ACC112 (cell line): ENCODE results near the gene CDC42BPA.

Experiments
- H2AFZ ChIP-seq: fragments of 200-600 bp; sonication (generic); one replicate; pipeline ENCODE4 v1.6.0; 2017; ENCODE audit warnings: antibody characterized with exemption, low read length; ENCODE audit not compliant: unreplicated experiment
- H3K27ac ChIP-seq: fragments of 200-600 bp; sonication (generic); 2 replicates; pipeline ENCODE4 v1.5.1; 2014; ENCODE audit warnings: low read depth, mild to moderate bottlenecking, antibody characterized with exemption, low read length, moderate library complexity
- H3K27me3 ChIP-seq: fragments of 200-600 bp; sonication (generic); 2 replicates; pipeline ENCODE4 v1.6.1; 2014; ENCODE audit warnings: mild to moderate bottlenecking, antibody characterized with exemption, low read length, moderate library complexity, mixed read lengths; ENCODE audit not compliant: insufficient read depth
- H3K36me3 ChIP-seq: fragments of 200-600 bp; sonication (generic); 2 replicates; pipeline ENCODE4 v1.6.1; 2016; ENCODE audit warnings: mild to moderate bottlenecking, antibody characterized with exemption, low read length, moderate library complexity, mixed read lengths; ENCODE audit not compliant: insufficient read depth
- H3K4me1 ChIP-seq: fragments of 200-600 bp; sonication (generic); one replicate; pipeline ENCODE4 v1.6.1; 2016; ENCODE audit warnings: low read length, mixed read lengths; ENCODE audit not compliant: insufficient read depth, unreplicated experiment, control insufficient read depth
- H3K4me3 ChIP-seq: fragments of 200-600 bp; sonication (generic); 2 replicates; pipeline ENCODE4 v1.5.1; 2014; ENCODE audit warnings: mild to moderate bottlenecking, low read depth, low read length
- H3K79me2 ChIP-seq: fragments of 200-600 bp; sonication (generic); one replicate; pipeline ENCODE4 v1.6.0; 2016; ENCODE audit warnings: low read length; ENCODE audit not compliant: control insufficient read depth, unreplicated experiment, insufficient read depth

CDC42BPA gene

DNA sequence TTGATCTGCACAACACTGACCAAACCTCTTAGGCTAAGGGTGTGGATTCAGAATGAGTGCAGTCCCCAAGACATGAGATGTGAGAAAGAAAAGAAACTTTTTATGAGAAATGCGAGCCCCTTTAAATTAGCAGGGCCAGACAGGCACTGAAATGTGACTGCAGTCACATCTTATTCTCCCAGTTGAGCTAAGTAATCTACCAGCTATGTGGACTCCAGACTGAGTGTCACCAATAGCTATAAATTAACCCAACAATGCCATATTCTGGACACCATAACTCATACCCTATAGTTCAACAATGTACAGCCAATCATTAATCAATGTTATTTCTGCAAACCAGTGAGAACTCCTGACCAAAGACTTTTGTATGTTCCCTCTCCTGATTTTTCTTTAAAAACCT lies 225.0 kb downstream of the CDC42BPA start:
- Histone ChIP-seq H3K27me3 (no peaks in the 10 kb centered on the region), H3K27ac (no peak overlapping the region), H2AFZ (no peak overlapping the region), H3K36me3 (peaks cover 13% of the 10 kb centered on the region), H3K79me2 (no peaks in the 10 kb centered on the region), H3K4me3 (no peak overlapping the region), H3K4me1 (no peaks in the 10 kb centered on the region)

DNA sequence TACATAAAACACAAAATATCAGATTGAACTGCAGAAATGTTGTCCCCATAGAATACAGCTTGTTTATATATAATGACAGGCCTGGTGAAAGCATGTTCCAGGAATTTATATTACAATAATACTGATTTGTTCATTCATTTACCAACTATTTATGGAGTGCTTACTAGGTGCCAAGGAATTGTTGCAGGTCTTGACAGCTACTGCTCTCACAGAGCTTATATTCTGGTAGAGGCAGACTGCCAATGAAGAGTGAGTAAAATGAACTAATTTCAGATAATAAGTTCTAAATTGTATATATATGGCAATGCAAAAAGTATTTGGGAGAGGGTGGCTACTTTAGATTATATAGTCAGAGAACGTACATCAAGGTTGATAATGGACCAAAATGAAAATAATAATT lies 226.2 kb downstream of the CDC42BPA start:
- Histone ChIP-seq H3K27me3 (no peaks in the 10 kb centered on the region), H3K79me2 (no peaks in the 10 kb centered on the region), H2AFZ (no peak overlapping the region), H3K4me1 (no peaks in the 10 kb centered on the region), H3K4me3 (no peak overlapping the region), H3K27ac (no peak overlapping the region), H3K36me3 (peaks cover 13% of the 10 kb centered on the region)

DNA sequence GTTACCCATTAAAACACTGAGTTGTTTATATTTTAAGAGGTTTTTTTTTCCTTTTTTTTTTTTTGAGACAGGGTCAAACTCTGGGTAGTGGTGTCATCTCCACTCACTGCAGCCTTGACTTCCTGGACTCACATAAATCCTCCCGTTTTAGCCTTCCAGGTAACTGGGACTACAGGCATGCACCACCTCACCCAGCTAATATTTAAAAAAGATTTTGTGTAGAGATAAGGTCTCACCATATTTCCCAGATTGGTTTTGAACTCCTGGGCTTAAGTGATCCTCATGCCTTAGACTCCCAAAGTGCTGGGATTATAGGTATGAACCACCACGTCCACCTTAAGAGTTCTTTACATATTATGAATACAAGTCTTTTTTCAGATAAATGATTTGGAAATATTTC lies 231.7 kb downstream of the CDC42BPA start:
- peaks cover 38% of the 10 kb centered on the region for H3K36me3 ChIP-seq
- no peaks in the 10 kb centered on the region for H3K79me2 ChIP-seq
- H3K4me1 ChIP-seq = no peaks in the 10 kb centered on the region
- no peak overlapping the region for H2AFZ ChIP-seq
- no peaks in the 10 kb centered on the region for H3K27me3 ChIP-seq
- H3K27ac ChIP-seq = no peak overlapping the region
- H3K4me3 ChIP-seq = no peak overlapping the region

DNA sequence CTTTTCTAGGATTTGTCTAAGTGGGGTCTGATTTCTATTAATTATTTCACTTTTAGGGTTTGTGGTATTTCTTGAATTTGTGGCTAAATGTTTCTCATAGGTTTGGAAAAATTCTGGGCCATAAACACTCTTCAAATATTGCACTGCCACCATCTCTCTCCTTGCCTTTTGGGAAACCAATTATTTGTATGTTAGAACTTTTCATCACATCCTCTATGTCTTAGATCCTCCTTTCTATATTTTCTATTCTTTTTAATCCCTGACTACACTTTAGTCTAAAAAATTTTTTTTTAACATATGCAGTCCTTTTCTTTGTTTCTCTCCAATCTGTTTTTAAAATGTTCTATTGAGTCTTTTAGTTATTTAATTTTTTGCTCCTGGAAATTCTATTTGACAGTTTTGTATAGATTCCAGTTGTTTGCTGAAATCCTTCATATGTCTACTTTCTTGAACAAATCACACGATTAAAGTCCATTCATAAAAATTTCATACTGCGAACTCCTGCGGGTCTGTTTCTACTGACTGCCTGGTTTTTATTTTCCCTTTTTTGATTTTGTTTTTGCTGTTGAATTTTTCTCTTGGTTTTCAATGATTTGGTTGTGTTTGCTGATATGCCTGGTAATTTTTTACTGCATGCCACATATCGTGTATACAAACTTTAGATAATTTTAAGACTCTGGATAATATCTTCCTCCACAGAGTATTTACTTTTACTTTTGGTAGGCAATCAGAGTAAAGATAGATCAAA lies 235.1 kb downstream of the CDC42BPA start:
- Histone ChIP-seq H3K79me2 (no peaks in the 10 kb centered on the region), H3K36me3 (peaks cover 25% of the 10 kb centered on the region)

DNA sequence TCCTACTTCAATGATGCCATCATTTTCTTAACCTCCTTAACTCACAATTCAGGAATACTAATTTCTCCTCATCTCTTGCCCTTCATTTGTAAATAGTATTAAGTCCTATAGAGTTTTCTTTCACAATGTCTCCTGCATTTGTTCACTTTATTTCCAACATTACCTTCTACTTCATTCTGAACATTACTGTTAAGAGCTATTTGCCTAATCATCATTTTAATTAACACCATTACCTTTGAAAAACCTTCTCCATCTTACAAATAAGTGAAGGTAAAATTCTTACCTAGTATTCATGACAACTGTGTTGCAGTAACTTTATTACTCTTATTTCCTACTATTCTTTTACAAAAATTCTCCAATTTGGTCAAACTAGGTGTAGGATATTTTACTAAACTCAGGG lies 240.5 kb downstream of the CDC42BPA start:
- Histone ChIP-seq H3K27ac (no peak overlapping the region), H3K4me1 (no peaks in the 10 kb centered on the region), H3K27me3 (no peaks in the 10 kb centered on the region), H3K36me3 (no peaks in the 10 kb centered on the region; the same call in 1 of the 2 replicates), H2AFZ (no peak overlapping the region), H3K79me2 (no peaks in the 10 kb centered on the region), H3K4me3 (no peak overlapping the region)

More for the DNA sequence above, 235.1 kb downstream of the CDC42BPA start:
- Histone ChIP-seq H3K4me3 (no peak overlapping the region), H3K27ac (no peak overlapping the region), H3K4me1 (no peaks in the 10 kb centered on the region), H2AFZ (no peak overlapping the region), H3K27me3 (no peaks in the 10 kb centered on the region)

DNA sequence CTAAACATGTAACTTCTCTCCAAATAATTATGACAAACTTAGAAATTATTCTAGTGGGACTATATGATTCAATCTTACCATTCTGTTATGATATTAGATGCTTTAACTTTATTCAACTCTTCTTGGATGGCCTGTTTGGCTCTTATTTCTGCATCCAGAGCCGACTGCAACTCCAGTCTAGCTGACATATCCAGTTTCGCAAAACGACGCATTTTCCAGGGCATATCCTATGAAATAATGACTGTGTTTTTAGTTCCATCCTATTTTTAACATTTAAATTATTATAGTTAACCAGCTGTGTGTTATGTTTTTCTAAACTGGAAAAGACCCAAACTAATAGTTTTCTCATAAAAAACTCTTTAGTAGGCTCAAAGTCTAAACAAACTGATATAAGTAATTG lies 244.5 kb downstream of the CDC42BPA start:
- H3K4me3 ChIP-seq = no peak overlapping the region
- H2AFZ ChIP-seq = no peak overlapping the region
- H3K27ac ChIP-seq = no peak overlapping the region
- H3K36me3 ChIP-seq = peaks cover 10% of the 10 kb centered on the region
- H3K27me3 ChIP-seq = no peaks in the 10 kb centered on the region
- H3K79me2 ChIP-seq = no peaks in the 10 kb centered on the region
- no peaks in the 10 kb centered on the region for H3K4me1 ChIP-seq

DNA sequence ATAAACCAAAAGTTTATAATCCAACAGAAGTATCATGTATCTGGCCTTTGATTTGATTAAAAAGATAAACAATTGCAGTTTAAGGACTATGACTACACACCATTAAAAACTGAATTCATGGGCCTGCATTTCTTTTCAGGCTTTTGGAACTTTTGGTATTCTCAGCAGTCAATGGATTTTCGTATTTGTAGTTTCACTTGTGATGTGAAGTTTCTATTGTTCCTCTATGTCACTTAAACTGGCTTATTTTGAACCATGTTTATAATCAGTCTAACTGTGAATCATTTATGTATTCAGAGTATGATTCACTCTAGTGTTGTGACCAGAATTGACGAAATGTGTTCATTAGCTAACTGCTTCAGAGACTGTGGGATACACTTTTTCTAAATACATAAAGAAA lies 245.3 kb downstream of the CDC42BPA start:
- Histone ChIP-seq H3K27me3 (no peaks in the 10 kb centered on the region), H3K27ac (no peak overlapping the region)

DNA sequence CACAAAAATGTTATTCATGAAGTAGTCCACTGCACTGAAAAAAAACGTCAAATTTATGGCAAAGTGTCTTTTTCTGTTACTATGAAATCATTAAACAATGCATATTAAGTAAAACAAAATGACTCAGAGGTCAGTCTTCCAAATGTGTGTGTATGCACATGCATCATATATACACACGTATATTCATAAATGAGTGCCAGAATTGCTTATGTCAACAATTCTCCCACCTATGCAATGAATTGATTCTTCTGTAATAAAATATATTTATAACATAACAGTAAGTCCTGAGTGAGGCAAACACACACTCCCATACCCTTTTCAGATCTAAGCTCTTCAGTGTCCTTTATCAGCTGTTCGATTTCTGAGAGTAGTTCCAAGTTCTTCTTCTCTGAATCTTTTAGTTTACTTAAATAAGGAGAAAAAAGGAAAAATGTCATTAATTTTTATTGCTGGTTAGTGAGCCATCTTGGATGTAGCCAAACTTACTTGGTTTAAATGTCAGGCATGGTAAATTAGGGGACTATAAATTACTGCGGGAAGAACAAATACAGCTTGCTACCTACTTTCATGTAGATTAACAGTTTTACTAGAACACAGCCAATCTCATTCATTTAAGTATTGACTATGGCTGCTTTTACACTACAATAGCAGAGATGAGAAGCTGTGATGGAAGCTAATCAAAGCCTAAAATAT lies 246.3 kb downstream of the CDC42BPA start:
- Histone ChIP-seq H3K4me1 (no peaks in the 10 kb centered on the region), H3K4me3 (no peak overlapping the region), H3K36me3 (peaks cover 10% of the 10 kb centered on the region), H2AFZ (no peak overlapping the region), H3K79me2 (no peaks in the 10 kb centered on the region), H3K27me3 (no peaks in the 10 kb centered on the region), H3K27ac (no peak overlapping the region)

More for the DNA sequence above, 245.3 kb downstream of the CDC42BPA start:
- Histone ChIP-seq H2AFZ (no peak overlapping the region), H3K4me1 (no peaks in the 10 kb centered on the region), H3K79me2 (no peaks in the 10 kb centered on the region), H3K4me3 (no peak overlapping the region), H3K36me3 (peaks cover 10% of the 10 kb centered on the region)

DNA sequence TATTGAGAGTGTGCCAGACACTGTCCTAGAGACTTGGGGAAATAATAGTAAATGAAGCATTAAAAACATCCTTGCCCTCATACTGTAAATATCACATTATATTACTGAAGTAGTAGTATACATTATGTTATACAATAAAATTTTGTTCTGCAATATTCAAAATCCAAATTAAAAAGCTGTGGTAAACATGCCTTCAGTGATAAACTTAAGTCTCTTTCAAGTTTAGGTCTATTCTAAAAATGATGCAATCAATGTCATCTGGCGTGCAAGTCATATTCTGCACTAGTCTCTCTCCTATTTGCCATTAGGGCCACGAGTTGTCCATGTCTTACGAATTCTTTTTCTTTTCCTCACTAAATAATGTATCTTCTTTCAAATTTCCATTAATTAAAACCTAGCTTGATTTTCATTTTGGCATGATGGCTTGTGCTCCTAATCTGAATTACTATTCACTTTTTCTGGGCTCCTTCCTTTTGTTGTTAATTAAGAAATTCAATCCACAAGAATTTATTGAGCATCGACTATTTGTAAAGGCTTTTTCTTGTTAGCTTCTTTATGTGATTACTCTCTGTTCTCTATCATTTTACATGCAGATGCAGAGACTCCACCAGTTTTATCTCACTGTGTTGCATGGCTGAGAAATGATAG lies 247.5 kb downstream of the CDC42BPA start:
- Histone ChIP-seq H3K27me3 (no peaks in the 10 kb centered on the region), H3K27ac (no peak overlapping the region), H3K79me2 (no peaks in the 10 kb centered on the region), H3K4me3 (no peak overlapping the region), H2AFZ (no peak overlapping the region), H3K36me3 (peaks cover 10% of the 10 kb centered on the region), H3K4me1 (no peaks in the 10 kb centered on the region)

DNA sequence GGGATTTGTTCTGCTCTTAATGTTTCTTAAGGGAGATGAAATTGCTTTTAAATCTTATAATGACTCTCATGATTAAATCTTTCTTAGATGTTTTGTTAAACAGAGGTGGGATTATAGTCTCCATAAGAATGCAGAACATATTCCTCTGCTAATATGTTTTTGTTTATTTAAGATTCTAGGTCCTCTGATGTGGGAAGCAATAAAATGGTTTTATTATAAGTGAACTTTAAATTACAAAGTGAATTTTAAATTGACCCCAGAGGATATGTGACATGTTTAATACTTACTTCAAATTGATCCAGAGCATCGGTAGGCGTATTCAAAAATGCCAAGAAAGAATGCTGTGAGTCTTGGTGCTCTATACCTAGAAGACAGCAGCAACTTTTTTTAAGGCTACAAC lies 248.8 kb downstream of the CDC42BPA start:
- Histone ChIP-seq H3K27ac (no peak overlapping the region), H3K36me3 (peaks cover 10% of the 10 kb centered on the region), H3K27me3 (no peaks in the 10 kb centered on the region)

More for the DNA sequence above, 248.8 kb downstream of the CDC42BPA start:
- Histone ChIP-seq H3K4me1 (no peaks in the 10 kb centered on the region), H3K79me2 (no peaks in the 10 kb centered on the region), H2AFZ (no peak overlapping the region), H3K4me3 (no peak overlapping the region)
